HG02840 (cell line): ENCODE data around the gene ZBTB7A.
"Not testable (repeated sequence)": the region's sequence is repeated elsewhere in the genome, so short reads cannot be mapped to it uniquely, and the experiment has no call there.

Experiments
- ATAC-seq: cut with Tn5 transposase; IDR thresholded peaks from one replicate; pipeline ENCODE4 v1.9.1; 2021; ENCODE audit warnings: mild to moderate bottlenecking, moderate library complexity, moderate number of reproducible peaks; ENCODE audit not compliant: unreplicated experiment, low FRiP score

Gene ZBTB7A

GRCh38 chr19:4019578-4019977 lies 47.1 kb downstream of the ZBTB7A start:
- ATAC-seq: no peak

DNA sequence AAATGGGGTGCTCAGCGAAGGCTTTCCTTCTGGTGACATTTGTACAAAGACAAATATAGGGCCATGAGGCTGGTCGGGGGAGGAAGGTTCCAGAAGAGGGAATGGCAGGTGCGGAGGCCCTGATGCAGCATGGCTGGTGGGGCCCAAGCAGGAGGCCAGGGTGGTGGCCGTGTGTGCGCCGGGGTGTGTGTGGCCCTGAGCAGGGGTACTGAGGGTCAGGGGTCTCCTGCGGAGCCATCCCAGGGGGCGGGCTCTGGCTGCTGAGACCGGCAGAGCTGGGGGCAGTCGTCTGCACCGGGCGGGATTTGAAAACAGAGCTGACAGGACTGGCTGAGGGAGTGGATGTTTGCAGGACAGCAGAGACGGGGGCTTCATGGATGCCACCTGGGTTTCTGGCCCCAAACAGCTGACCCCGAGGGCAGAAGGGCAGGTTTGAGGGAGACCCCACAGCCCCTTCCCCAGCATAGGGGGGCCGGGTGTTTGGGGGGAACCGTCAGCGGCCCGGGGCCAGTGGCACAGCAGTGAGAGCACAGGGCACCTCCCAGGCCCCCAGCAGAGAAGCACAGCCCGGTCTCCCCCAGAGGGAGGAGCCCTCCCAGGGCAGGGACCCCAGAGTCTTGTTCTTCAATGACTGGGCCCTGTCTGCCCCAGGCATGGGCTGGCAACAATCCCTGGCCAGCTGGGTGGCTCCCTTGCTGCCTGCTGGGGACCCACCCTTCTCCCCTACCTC lies 47.8 kb downstream of the ZBTB7A start:
- ATAC-seq: no peak

DNA sequence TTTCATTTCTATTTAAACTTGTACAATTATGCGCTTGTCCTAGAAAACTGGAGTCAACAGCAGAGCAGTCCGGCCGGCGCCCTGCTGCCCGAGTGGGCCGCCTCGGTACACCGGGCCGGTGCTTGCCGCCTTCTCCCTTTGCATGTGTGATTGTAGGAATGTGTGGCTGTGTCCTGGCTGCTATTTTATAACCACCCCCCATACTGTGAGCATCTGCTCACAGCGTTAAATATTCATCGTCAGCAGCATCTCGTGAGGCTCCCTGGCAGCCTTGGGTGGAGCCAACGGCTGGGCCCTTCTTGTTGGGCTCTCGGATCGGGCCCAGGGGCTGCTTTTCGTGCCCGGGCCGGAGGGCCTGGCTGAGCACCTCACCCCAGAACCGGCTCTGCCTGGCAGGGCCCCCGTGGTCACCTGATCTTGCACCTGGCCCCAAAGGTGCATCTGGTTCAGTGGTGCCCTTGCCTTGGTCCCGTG lies 48.5 kb downstream of the ZBTB7A start:
- no peak for ATAC-seq

DNA sequence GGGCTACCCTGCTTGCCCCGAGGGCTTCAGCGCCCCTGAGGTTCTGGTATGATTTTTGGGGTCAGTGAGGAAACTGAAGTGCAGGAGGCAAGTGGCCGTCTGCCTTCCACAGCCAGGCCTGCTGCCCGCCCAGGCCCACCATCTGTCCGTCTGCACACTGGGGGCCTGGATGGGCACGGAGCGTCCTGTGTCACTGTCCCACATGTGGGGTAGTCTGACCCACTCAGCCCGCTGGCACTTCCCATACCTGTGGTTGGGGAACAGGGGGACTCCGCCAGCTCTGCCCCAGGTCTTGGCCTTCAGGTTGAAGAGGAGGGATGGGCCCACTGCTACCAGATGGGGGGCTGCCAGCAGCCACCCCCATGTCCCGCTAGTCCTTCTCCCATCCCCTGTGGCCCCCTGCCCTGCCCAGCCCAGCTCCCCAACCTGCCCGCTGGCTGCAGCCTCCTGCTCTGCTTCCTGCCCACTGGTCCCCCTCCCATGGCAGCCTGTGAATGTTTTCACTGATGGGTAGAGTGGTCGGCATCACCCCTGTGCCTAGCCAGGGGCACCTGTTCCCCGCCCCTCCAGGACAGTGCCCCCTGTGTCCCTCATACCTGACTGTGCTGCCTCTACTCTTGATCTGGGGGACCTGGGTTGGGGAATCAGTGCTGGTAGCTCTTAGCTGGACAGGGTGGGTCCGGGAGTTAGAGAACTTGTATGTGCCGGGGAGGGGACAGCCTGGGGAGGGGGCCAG lies 49.6 kb downstream of the ZBTB7A start:
- ATAC-seq: no peak

DNA sequence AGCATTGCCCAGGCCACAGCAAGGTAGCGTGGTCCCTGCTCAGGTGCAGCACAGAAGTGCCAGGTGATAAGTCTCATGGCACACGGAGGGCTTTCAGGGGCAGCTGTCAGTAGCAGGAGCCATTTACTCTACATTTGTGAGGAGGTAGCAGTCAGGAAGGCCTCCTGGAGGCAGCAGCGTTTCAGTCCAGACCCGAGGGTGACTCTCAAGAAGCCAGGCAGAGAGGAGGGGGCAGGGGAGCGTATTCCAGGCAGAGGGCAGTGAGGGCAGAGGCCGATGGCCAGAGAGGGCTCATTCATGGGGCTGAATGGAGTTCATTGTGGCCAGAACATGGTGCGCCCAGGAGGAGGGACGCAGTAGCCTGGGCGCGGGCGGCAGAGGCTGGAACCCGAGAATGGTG lies 50.2 kb downstream of the ZBTB7A start:
- no peak for ATAC-seq

DNA sequence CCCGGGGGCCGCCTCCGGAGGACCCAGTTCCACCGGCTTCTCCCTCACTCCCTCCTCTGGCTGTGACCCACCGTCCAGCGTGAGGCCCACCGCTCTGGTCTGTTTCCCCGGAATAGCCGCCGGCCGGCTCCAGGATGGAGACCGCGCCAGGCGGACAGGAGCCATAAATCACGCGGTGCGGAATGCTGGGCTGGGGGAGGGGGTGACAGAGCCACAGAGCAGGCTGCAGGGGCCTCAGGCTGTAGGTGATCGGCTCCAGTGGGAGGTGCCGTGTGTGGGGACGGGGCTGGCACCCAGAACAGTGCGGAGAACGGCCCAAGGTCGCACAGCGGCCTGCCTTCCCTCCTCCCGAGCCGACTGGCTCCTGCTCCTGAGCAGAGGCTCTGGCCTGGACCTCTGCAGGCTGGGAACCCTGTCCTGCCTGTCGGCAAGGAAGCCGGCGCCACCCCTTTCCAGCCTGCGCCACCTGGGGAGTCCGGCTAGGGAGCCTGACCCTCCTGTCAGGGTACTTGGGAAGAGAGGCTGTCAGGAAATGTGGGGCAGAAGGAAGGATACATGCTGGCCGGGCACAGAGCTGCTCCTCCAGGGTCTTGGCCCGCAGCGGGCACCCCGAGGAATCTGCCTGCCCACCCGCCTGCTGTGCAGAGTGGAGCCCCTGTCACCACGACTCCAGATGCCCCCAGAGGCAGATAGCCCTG lies 50.8 kb downstream of the ZBTB7A start:
- no peak for ATAC-seq

GRCh38 chr19:4014541-4015491 lies 51.9 kb downstream of the ZBTB7A start:
- ATAC-seq: no peak

- ATAC-seq: no peak
Measured at GRCh38 chr19:4013886-4014540, 52.7 kb downstream of the ZBTB7A start.

DNA sequence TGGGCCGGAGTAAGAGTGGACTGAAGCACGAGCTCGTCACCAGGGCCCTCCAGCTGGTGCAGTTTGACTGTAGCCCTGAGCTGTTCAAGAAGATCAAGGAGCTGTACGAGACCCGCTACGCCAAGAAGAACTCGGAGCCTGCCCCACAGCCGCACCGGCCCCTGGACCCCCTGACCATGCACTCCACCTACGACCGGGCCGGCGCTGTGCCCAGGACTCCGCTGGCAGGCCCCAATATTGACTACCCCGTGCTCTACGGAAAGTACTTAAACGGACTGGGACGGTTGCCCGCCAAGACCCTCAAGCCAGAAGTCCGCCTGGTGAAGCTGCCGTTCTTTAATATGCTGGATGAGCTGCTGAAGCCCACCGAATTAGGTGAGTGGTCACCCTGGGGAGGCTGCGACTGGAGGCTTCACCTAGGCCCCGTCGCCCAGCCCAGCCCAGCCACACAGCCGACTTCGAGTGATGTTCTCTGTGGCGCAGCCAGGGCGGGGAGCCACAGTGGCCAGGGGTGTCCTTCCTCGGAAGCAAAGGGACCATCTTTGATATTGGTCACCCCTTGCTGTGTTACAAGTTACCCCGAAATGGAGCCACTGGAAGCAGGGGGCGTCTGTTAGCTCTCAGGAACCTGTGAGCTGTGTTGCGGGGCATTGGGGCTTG lies 53.6 kb downstream of the ZBTB7A start:
- ATAC-seq: no peak

GRCh38 chr19:4012092-4012974 lies 54.4 kb downstream of the ZBTB7A start:
- no peak for ATAC-seq

DNA sequence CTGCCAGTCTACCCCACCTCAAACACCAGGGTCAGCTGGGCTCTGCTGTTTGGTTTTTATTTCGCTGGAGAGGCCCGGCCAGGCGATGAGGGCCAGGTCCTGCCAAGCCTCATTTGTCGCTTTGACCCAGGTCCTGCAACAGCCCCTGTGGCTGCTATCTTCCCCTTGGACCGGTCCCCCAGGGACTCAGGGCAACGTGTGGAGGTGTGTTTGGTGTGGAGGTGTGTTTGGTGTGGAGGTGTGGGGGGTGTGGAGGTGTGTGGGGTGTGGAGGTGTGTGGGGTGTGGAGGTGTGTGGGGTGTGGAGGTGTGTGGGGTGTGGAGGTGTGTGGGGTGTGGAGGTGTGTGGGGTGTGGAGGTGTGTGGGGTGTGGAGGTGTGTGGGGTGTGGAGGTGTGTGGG lies 55.3 kb downstream of the ZBTB7A start:
- not testable (repeated sequence) for ATAC-seq

DNA sequence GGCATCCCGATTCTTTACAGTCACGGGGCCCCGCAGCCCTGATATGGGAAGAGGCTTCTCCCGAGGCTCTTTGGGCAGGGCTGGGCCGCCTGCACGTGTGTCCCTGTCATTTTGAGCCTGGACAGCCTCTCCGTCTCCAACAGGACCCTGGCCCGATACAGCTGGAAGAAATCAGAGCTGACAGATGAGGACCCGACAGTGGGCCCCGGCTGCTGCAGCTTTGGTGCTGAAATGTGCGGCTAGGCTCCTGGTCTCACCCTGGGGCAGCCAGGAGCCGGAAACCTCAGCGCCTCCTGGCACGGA lies 55.9 kb downstream of the ZBTB7A start:
- no peak for ATAC-seq

DNA sequence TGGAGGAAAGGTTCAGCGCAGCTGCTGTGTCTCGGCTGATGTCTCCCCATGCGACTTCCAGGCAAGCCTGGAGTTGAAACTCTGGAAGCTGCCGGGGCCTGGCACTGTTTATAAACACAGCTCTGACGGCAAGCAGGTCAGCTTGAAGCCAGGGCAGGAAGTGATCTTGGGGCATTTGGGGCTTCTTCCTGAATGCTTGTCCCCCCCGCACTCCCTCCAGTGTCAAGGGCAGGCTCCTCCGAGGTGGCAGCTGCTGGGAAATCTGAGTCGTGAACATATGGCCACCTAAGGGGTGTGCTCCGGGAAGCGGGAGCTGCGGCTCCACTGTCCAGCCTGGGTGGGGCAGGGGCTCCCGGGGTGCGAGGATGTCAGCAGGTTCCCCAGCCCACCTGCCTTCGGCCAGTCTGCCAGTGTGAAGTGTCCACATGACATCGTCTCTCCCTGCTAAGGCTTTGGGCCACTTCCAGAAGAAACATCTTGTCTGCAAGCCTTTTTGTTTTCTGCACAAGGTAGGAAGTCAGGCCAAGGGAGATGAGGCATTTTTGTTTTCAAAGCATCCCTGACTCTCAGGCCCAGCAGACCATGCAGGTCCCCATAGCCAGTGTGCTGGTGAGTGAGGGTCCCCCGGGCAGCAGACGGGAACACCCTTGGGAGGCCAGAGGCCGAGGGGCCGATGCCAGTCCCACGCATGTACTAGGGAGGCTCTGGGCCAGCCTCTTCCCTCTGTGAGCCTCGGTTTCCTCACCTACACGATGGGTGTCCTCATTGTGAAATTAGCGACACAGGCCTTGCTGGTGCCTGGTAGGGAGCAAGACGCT lies 56.5 kb downstream of the ZBTB7A start:
- ATAC-seq: no peak

GRCh38 chr19:4007836-4008539 lies 58.7 kb downstream of the ZBTB7A start:
- no peak for ATAC-seq

GRCh38 chr19:4007021-4007835 lies 59.5 kb downstream of the ZBTB7A start, which contains the start of gene PIAS4:
TSS of gene PIAS4 (plus strand) at chr19:4007736. CDS start at chr19:4007761, 25 bp downstream.
- peak; percentile 90 for ATAC-seq

DNA sequence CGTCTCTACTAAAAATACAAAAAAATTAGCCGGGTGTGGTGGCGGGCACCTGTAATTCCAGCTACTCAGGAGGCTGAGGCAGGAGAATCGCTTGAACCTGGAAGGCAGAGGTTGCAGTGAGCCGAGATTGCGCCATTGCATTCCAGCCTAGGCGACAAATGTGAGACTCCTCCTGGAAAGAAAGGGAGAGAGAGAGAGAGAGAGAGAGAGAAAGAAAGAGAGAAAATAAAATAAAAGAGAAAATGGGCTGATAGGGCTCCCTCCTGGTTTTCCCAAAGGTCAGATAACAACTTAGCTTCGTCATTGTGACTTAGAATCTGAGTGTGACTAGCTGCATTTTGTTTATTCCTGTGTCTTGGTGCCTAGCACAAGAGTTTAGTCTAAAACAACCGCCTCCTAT lies 61.3 kb downstream of the ZBTB7A start:
- ATAC-seq: not testable (repeated sequence)
